GM20000 (cell line): ENCODE results near the gene USP27X.

Source experiments
- DNase-seq: peaks from one replicate; pipeline ENCODE4 v3.0.0; 2012; ENCODE audit warnings: low spot score
- CTCF ChIP-seq: IDR thresholded peaks from 2 replicates; pipeline ENCODE4 v1.5.1; 2012; ENCODE audit warnings: mild to moderate bottlenecking, control low read depth; ENCODE audit errors: extremely low read depth, missing control alignments

USP27X gene

GRCh38 chrX:49878834-49879655 lies at the start of gene USP27X:
TSS of gene USP27X (plus strand) at chrX:49879484. CDS start at chrX:49880308, 824 bp downstream.
- peak; percentile 85 for DNase-seq
- TF ChIP-seq CTCF: peak; percentile 8

GRCh38 chrX:49838374-49838773 lies 40.9 kb upstream of the USP27X start:
- peak; percentile 17 for TF ChIP-seq CTCF
- DNase-seq: peak; percentile 7

- peak; percentile 22 for TF ChIP-seq CTCF
- peak; percentile 27 for DNase-seq
Measured at GRCh38 chrX:49840679-49841078, 38.6 kb upstream of the USP27X start.

GRCh38 chrX:49842621-49843020 lies 36.7 kb upstream of the USP27X start:
- no peak for TF ChIP-seq CTCF
- no peak for DNase-seq

- DNase-seq: no peak
- no peak for TF ChIP-seq CTCF
Measured at GRCh38 chrX:49844611-49845010, 34.7 kb upstream of the USP27X start.

- no peak for DNase-seq
- TF ChIP-seq CTCF: no peak
Measured at GRCh38 chrX:49845701-49846403, 33.4 kb upstream of the USP27X start.

GRCh38 chrX:49846522-49846921 lies 32.8 kb upstream of the USP27X start:
- no peak for TF ChIP-seq CTCF
- no peak for DNase-seq
